GM18861 (cell line): ENCODE data around the gene CNTN6.

ENCODE experiments used
- ATAC-seq: cut with Tn5 transposase; IDR thresholded peaks from one replicate; pipeline ENCODE4 v1.9.1; 2021; ENCODE audit not compliant: unreplicated experiment

The CNTN6 gene

DNA sequence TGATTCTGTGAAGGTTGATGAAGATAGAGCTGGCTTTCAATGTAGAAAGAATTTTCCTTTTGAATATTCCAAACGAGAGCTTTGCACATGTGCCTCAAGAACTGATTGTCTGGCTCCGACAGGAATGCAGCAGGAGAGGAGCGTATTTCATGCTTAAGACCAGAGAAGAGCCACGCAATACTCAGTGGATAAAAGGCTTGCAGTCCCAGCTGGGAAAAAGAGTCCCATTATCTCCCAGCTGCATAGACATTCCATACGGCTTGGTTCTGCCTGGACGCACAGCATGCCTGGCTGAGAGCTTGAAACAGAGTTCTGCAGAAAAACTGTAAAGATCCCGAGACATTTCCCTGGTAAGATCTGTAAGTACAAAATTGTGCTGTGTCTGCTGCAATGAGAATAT is at the start of gene CNTN6:
Gene CNTN6 (plus strand): TSS at position 254 of the 400 bp plus-strand sequence. CDS start 54,985 bp downstream, outside the sequence.
- no peak for ATAC-seq

DNA sequence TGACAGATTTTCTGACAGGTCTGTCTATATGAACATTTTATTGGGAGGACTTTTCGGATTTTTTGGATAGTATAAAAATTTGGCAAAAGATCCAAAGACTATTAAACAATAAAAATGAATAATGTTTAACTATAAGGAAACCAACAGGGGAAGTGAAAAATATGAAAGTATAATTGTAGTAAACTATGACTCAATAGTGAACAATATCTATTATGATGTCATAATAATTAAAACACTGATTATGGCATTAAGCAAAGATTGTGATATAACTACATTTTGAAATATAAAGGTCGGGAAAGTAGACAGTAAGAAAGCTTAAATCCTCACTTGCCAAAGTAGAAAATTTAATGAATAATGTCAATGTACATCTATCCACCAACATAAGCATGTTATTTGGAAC is 44.3 kb upstream of the CNTN6 start:
- ATAC-seq = no peak

DNA sequence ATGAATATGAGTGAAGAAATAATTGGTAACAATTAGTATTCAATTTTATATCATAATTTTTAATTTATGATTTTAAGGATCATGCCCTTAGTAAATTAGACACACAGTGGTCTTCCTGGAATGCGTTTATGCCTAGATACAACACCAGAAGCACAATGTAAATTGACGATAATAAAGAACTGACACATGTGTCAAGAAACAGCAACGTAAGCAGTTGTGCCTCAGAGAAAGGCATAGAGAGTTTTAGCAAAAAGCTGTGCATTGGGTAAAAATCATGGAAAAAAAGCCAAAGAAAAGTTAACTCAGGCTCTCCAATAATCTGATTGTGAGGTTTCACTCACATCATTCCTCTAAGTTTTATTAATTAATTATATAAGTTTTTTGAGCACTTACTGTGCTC is 37.0 kb upstream of the CNTN6 start:
- ATAC-seq = no peak

GRCh38 chr3:1056744-1057143 is 36.1 kb upstream of the CNTN6 start:
- no peak for ATAC-seq

- ATAC-seq = no peak
These were observed 35.4 kb upstream of the CNTN6 start for GRCh38 chr3:1057436-1057835.

DNA sequence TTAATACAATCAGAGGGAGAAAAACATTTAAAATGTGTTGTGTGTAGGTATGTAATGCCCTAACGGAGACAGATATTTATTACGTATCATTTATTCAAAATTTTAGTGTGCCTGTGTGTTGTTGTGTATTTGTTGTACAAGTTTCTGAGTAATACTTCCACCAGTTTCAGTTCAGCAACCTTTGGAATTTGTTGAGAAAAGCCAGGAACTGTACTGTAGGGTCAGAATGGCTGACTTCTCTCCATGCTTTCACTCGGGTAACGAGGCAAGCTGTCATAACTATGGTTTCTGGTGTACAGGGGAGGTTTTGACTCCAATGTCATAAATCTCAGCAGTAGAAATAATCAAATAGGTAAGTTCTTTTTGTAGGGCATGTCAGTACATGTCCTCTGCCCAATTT is 23.8 kb upstream of the CNTN6 start:
- no peak for ATAC-seq

DNA sequence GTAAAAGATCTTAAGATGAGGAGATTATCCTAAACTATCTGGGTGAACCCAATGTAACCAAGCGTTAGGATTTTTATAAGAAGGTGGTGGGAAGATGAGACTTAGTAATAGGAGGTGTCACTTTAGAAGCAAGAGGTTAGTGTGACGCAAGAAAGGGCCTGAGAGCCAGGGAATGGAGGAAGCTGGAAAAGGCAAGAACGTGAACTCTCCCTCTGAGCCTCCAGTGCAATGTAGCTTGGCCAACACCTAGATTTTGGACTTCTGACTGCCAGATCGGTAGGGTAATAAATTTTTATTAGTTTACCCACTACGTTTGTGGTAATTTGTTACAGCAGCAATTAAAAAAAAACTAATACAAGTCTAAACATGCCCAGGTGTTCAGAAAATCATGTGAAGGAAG is 20.8 kb upstream of the CNTN6 start:
- no peak for ATAC-seq

DNA sequence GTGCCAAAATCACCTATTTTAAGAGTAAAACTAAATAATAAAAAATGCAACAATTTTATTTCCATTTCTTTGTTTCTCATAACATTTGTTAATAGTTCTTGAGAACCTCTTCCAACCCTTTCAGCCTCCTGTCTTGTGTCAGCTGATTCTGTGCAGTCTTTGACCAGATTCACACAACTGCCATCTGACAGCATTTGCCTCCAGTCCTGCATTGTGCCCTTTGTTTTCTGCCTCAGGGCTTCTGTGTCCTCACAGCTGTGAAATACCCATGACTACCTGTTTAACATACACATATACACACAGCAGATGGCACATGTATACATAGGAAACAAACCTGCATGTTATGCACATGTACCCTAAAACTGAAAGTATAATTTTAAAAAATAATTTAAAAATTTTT is 13.2 kb upstream of the CNTN6 start:
- no peak for ATAC-seq

- no peak for ATAC-seq
These were observed 10.7 kb upstream of the CNTN6 start for GRCh38 chr3:1082108-1082507.

- no peak for ATAC-seq
These were observed 5.7 kb upstream of the CNTN6 start for GRCh38 chr3:1087066-1087560.

- ATAC-seq = no peak
These were observed 4.3 kb upstream of the CNTN6 start for GRCh38 chr3:1088503-1088902.

DNA sequence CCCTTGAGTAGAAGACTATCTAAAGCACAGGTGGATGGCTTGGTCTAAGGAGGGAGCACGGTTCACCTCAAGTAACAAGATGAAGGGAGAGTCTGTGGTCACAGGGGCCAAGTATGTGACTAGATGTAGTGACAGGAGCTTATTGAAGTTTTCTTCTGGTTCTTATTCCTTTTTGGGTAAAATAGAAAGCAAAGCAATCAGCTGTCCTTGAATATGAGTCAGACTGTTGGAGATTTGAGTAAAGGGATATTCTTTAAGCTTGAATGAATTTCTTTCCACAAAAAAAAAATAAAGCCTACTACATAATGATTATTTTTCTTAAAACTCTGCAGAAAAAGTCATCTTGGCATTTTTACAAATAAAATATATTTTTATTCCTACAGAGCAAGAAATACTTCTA is 1.5 kb upstream of the CNTN6 start:
- no peak for ATAC-seq

- no peak for ATAC-seq
These were observed 763 bp upstream of the CNTN6 start for GRCh38 chr3:1092061-1092460.

- no peak for ATAC-seq
These were observed 393 bp downstream of the CNTN6 start for GRCh38 chr3:1093217-1093616.

DNA sequence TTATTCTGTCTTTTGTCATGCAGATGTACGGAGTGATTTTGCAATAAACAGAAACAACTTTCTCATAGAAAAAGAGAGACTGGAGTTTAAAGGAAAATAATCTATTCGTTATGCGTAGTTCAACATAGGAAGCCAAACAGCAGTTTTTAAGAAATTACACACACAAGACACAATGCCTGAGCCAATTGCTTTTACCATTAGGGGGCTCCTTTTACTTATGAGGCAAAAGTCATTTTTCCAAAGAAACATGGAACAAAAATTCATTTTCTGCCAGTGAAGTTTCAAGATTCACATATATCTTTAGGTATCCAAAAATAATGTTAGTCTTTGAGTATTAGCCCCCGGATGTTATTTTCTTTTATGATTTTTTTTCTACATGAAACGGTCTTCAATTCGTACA is 10.7 kb downstream of the CNTN6 start:
- no peak for ATAC-seq

DNA sequence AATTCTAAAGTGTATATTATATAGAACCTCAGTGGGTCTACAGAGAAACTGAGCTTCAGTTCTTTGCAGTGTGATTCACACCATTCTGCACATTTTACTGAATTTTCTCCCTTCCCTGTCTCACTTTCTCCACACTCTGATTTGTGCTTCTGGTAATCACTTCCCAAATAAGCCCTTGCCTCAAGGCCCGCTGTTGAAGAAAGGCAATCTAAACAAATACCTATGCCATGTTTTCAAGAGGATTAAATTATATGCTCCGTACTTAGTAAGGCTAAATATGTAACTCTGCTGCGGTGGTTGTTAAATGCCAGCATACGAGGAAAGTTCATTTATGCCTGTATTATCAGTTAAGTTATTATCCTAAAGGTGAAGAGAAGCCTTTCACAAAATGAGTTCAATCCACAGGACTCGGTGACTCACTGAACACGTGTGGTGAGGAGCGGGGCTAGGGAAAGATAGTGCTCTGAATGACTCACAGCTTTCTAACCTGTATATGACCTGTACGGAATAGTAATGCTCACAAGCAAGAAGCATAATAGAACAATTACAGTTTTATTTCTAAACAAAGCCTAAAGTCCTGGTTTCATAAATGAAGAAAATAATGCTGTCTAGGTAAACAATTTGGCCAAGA is 25.1 kb downstream of the CNTN6 start:
- ATAC-seq = no peak

- no peak for ATAC-seq
These were observed 38.3 kb downstream of the CNTN6 start for GRCh38 chr3:1131166-1131565.

GRCh38 chr3:1135194-1135593 is 42.4 kb downstream of the CNTN6 start:
- ATAC-seq = no peak

DNA sequence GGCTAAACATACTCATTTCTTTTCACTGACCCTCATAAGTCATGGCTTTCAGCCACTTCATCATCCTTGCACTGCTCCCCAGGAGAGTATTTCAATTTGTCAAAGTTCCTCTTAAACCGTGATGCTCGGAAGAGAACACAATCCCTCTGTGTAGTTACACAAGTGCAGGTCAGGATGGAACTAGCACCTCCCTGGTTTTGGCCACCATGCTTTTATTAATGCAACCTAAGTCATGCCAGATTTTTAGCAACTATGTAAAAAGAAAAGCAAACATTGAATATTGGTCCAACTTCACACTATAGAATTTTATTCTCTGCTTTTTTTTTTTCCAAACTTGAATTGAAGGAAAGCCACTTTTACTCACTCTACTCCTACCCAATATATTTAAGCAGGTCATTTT is 45.2 kb downstream of the CNTN6 start:
- no peak for ATAC-seq

GRCh38 chr3:1139071-1139470 is 46.2 kb downstream of the CNTN6 start:
- ATAC-seq = no peak

- no peak for ATAC-seq
These were observed 54.5 kb downstream of the CNTN6 start for GRCh38 chr3:1147326-1147725.

- no peak for ATAC-seq
These were observed 55.0 kb downstream of the CNTN6 start for GRCh38 chr3:1147819-1148218.

- ATAC-seq = no peak
These were observed 71.3 kb downstream of the CNTN6 start for GRCh38 chr3:1164101-1164500.
